Activated CD4-positive, alpha-beta T cell treated with anti-CD3 and anti-CD28 coated beads, Interleukin-2, amount 10 ng/mL, durations not matched to agents 24 days and 14 days (primary cell): ENCODE results near the gene SUN1. TPM values are rescaled to one million over a fixed set of nuclear protein-coding genes. Genes with fewer than 3 reads are reported as not detected.
A peak's percentile ranks its signal among the peaks of the same experiment; 100 is the strongest.

Experiments
- DNase-seq: peaks from one replicate; pipeline ENCODE4 v3.0.0; 2022
- H3K27ac Mint-ChIP-seq: one replicate; pipeline ENCODE4 v1.8.0; 2022; ENCODE audit warnings: mild to moderate bottlenecking, mixed read lengths
- H3K27me3 Mint-ChIP-seq: one replicate; pipeline ENCODE4 v1.8.0; 2022; ENCODE audit warnings: mixed read lengths
- H3K36me3 Mint-ChIP-seq: one replicate; pipeline ENCODE4 v1.8.0; 2022; ENCODE audit warnings: low read depth, mild to moderate bottlenecking, mixed read lengths
- H3K4me1 Mint-ChIP-seq: one replicate; pipeline ENCODE4 v1.8.0; 2021; ENCODE audit warnings: mixed read lengths
- H3K4me3 Mint-ChIP-seq: one replicate; pipeline ENCODE4 v1.8.0; 2022; ENCODE audit warnings: mild to moderate bottlenecking, moderate library complexity, mixed read lengths
- H3K9me3 Mint-ChIP-seq: one replicate; pipeline ENCODE4 v1.8.0; 2021; ENCODE audit warnings: mixed read lengths
- intact Hi-C: fragments of 100-400 bp; cut with micrococcal nuclease; formaldehyde crosslinking; loops from one replicate; pipeline ENCODE4 v1.15.1; 2023
- total RNA-seq: library from RNA; stranded (reverse); gene quantifications from 2 replicates; pipeline ENCODE4 v1.2.3, GENCODE V29; 2022

SUN1 gene
- total RNA-seq, 1 donor from 2014 or later, result 90.3 TPM

DNA sequence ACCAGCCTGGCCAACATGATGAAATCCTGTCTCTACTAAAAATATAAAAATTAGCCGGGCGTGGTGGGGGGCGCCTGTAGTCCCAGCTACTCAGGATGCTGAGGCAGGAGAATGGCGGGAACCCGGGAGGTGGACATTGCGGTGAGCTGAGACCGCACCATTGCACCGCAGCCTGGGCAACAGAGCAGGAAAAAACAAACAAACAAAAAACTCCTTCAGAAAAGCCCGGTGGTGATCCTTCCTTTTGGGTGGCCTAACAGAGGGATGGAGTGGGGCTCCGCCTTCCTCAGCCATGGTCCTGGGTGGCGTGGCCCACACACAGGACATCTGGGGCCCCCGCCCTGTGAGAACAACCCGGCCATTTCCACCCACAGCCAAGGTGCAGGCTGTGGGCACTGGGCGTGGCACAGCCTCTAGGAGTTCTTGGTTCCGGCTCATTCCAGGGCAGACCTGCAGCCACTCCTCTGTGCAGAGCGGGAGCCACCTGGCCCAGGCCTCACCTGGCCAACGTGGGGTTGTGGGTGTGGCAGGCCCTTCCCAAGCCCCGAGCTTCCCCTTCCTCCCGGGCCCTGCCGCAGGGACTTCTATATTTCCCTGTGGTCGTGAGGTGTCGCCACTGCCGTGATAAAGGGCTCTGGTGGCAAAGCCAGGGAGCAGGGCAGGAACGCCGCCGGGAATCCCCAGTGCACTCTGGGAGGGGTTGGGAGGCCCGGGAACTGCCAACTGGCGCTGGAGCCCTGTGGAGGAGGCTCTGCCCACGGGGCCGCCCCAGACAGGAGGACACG lies 81.7 kb downstream of the SUN1 start:
- H3K27me3 Mint-ChIP-seq, result no peaks in the 10 kb centered on the region
- no peak overlapping the region for H3K27ac Mint-ChIP-seq
- intact Hi-C loops, result no loop called here
- no peak overlapping the region for H3K4me3 Mint-ChIP-seq
- peaks cover 7% of the 10 kb centered on the region for H3K4me1 Mint-ChIP-seq
- H3K36me3 Mint-ChIP-seq, result peaks cover 4% of the 10 kb centered on the region
- DNase-seq, result no peak
- no peaks in the 10 kb centered on the region for H3K9me3 Mint-ChIP-seq

DNA sequence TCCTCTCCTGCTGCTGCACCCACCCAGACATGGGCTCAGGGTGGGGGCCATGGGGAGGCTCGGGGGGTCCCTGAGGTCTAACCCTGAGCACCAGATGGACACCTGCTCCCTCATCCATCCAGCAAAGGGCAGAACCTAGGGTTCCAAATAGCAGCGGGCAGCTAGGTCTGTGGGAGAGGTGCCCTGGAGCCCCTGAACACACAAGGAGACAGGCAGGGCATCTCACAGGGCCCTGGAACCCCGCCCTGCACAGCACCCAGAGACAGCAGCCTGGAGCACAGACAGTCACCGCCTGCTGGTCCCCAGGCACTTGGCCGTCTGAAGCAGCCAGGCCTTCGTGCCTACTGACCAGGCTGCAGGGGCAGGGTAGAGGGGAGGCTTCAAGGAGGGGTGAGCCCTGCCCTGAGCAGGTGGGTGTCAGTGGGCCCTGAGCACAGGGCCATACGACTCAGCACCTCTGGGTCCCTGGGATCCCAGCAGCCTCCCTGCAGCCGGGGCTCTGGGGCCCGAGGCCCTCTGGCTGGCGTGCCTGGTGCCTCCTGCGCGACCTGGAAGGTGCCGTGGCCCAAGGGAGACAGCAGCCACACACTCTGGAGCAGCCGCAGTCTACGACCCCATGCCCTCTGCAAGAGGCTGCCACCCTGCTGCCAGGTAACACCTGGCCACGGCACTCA lies 82.4 kb downstream of the SUN1 start:
- no peaks in the 10 kb centered on the region for H3K9me3 Mint-ChIP-seq
- peaks cover 10% of the 10 kb centered on the region for H3K4me1 Mint-ChIP-seq
- intact Hi-C loops, result no loop called here

DNA sequence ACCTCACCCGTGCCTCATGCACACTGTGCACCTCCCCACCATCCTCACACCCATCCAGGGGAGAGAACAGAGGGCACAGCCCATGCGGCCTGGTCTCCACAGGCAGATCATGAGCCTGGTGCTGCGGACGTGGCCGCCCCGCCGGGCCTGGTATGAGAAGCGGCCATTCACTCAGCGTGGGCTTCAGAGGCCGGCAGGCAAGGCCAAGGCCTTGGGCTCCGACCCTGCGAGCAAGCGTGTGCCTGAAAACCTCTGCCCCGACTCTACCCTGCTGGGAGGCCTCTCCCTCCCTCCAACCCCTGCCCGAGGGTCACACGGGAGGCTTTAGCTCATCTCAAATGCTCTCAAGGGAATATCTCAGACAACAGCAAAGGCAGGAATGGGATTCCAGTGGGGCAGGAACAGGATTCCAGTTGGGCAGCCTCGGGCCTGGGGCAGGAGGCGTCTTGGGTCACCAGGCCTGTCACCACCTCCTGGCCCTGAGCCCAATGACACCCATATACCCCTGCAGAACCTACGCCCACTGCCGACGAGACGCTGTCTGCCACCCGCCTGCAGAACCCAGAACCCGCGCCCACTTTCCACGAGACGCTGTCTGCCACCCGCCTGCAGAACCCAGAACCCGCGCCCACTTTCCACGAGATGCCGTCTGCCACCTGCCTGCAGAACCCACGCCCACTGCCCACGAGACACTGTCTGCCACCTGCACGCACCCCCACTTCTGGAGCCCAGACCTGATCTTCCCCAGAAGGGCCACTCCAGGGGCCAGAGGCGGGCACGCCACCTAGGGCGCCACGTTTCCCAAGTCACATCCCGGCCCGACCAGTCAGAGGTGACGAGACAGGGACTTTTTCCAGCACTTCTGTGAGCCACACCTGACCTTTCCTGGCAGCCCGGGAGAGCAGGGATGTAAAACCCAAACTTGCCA lies 83.3 kb downstream of the SUN1 start:
- H3K27me3 Mint-ChIP-seq, result no peaks in the 10 kb centered on the region
- intact Hi-C loops, result no loop called here

More for the DNA sequence above, 82.4 kb downstream of the SUN1 start:
- Mint-ChIP-seq H3K4me3 (no peak overlapping the region), H3K27ac (no peak overlapping the region), H3K36me3 (peaks cover 7% of the 10 kb centered on the region), H3K27me3 (no peaks in the 10 kb centered on the region)
- no peak for DNase-seq

DNA sequence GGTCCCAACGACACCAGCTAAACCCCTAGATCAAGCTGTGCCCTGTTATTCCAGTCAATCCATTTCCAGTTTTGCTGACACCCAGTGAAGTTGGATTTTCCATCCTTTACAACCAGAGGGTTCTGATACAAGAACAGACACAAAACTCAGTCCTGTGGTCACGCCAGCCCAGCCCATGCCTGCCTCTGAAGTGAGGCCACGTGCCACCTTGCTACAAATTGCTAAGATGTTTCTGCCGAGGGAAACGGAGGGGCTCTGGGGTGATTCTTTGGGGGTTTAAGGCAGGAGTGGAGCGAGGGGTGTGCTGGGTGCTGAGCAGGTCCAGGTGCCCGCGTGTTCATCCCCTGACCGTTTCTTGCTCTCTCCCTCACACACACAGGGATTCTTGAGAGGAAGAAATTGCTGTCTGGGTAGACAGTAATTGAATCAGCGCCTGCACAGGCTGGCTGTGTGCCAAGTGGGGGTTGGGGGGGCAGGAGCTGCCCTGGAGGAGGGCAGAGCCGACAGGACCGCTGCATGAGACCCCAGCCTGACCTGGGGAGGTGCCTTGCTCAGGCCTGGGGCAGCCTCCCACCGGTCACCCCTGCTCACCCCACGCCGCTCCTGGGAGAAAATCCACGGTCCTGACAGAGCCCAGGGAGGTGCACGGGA lies 84.1 kb downstream of the SUN1 start:
- Mint-ChIP-seq H3K36me3 (peaks cover 12% of the 10 kb centered on the region), H3K27ac (no peak overlapping the region)

More for the DNA sequence above, 83.3 kb downstream of the SUN1 start:
- no peak overlapping the region for H3K27ac Mint-ChIP-seq
- no peaks in the 10 kb centered on the region for H3K9me3 Mint-ChIP-seq
- H3K4me3 Mint-ChIP-seq, result no peak overlapping the region
- peaks cover 6% of the 10 kb centered on the region for H3K36me3 Mint-ChIP-seq
- H3K4me1 Mint-ChIP-seq, result peaks cover 5% of the 10 kb centered on the region
- DNase-seq, result no peak

DNA sequence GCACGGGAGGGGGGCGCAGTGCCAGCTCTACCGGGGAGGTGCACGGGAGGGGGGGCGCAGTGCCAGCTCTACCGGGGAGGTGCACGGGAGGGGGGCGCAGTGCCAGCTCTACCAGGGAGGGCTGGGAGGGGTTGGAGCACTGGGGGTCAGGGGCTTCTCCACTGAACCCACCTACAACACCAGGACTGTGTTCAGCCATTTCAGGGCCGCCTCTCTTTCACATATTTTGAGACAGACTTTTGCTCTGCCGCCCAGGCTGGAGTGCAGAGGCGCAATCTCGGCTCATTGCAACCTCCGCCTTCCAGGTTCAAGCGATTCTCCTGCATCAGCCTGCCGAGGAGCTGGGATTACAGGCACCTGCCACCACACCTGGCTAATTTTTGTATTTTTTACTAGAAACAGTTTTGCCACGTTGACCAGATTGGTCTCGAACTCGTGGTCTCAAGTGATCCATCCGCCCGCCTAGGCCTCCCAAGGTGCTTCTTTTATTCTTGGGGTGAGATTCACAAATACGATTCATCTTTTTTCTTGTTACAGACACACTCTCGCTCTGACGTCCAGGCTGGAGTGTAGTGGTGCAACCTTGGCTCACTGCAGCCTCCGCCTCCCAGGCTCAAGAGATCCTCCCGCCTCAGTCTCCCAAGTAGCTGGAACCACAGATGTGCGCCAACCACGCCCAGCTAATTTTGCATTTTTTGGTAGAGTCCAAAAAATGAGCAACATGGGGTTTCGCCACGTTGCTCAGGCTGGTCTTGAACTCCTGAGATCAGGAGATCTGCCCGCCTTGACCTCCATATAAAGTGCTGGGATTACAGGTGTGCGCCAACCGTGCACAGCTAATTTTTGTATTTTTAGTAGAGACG lies 85.2 kb downstream of the SUN1 start:
- no peak for DNase-seq
- H3K36me3 Mint-ChIP-seq, result peaks cover 12% of the 10 kb centered on the region
- H3K4me1 Mint-ChIP-seq, result peaks cover 16% of the 10 kb centered on the region
- intact Hi-C loops, result no loop called here
- H3K9me3 Mint-ChIP-seq, result no peaks in the 10 kb centered on the region
- H3K27me3 Mint-ChIP-seq, result no peaks in the 10 kb centered on the region
- H3K4me3 Mint-ChIP-seq, result no peak overlapping the region
- H3K27ac Mint-ChIP-seq, result no peak overlapping the region

More for the DNA sequence above, 84.1 kb downstream of the SUN1 start:
- H3K4me3 Mint-ChIP-seq, result no peak overlapping the region
- no peak for DNase-seq
- no peaks in the 10 kb centered on the region for H3K27me3 Mint-ChIP-seq
- intact Hi-C loops, result no loop called here
- H3K4me1 Mint-ChIP-seq, result peaks cover 13% of the 10 kb centered on the region
- H3K9me3 Mint-ChIP-seq, result no peaks in the 10 kb centered on the region

DNA sequence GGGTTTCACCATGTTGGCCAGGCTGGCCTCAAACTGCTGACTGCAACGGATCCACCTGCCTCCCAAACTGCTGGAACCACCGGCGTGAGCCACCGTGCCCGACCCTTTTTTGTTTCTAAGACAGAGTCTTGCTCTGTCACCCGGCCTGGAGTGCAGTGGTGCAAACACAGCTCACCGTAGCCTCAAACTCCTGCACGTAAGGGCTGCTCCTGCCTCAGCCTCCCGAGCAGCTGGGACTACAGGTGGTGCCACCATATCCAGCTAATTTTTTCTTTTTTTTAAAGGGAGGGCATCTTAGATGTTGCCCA lies 85.8 kb downstream of the SUN1 start:
- Mint-ChIP-seq H3K27ac (no peak overlapping the region), H3K36me3 (peaks cover 12% of the 10 kb centered on the region), H3K9me3 (no peaks in the 10 kb centered on the region), H3K4me1 (peaks cover 19% of the 10 kb centered on the region), H3K27me3 (no peaks in the 10 kb centered on the region), H3K4me3 (no peak overlapping the region)
- intact Hi-C loops, result no loop called here
- DNase-seq, result no peak

DNA sequence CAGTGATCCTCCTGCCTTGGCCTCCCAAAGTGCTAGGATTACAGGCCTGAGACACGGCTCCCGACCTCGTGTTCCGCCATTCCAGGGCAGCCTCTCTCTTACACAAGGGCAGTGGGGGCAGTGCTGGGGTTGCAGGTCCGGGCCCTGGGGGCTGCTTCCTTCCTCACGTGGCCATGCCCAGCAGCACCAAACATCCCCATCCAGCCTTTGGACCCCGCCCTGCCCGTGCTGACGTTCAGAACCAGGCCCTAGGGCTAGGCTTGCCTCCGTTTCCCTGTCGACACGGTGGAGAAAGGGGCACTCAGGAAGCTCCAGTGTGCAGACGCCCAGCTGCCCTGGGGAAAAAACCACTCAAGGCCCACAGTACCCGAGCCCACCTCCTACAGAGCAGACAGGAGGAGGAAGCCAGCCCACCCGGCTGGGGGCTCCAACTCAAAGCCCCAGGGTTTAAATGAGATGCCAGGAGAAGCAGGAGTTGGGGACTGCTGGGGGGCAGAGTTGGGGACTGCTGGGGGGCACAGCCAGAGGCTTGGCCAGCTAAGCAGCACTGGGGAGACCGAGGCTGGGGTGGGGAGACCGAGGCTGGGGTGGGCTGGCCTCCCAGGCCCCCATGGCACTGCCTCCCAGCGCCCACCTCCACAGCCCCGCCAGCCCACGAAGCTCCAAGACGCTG lies 86.3 kb downstream of the SUN1 start:
- no peak for DNase-seq
- H3K27ac Mint-ChIP-seq, result no peak overlapping the region
- H3K9me3 Mint-ChIP-seq, result no peaks in the 10 kb centered on the region
- peaks cover 14% of the 10 kb centered on the region for H3K36me3 Mint-ChIP-seq
- intact Hi-C loops, result no loop called here
- H3K4me1 Mint-ChIP-seq, result peaks cover 24% of the 10 kb centered on the region
- no peak overlapping the region for H3K4me3 Mint-ChIP-seq
- no peaks in the 10 kb centered on the region for H3K27me3 Mint-ChIP-seq

DNA sequence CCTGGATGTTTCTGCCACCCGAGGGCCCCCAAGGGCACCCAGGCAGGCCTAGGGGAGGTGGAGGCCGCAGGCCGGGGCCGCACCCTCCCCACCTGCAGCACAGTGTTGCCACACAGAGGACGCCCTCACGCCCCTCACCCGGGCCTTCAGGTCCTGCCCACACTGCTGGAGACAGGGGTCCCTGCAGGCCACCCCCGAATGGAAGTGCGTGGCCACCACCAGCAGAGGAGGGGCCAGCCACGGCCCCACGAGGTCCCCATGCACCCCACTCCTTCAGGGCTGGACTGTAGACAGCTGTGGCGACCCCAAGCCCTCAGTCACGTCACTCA lies 86.8 kb downstream of the SUN1 start:
- Mint-ChIP-seq H3K4me3 (peak overlapping the region; percentile 52), H3K36me3 (peaks cover 14% of the 10 kb centered on the region), H3K27me3 (no peaks in the 10 kb centered on the region), H3K27ac (peak overlapping the region; percentile 85), H3K4me1 (peaks cover 24% of the 10 kb centered on the region), H3K9me3 (no peaks in the 10 kb centered on the region)
- DNase-seq, result peak; percentile 52
- intact Hi-C loops, result no loop called here

DNA sequence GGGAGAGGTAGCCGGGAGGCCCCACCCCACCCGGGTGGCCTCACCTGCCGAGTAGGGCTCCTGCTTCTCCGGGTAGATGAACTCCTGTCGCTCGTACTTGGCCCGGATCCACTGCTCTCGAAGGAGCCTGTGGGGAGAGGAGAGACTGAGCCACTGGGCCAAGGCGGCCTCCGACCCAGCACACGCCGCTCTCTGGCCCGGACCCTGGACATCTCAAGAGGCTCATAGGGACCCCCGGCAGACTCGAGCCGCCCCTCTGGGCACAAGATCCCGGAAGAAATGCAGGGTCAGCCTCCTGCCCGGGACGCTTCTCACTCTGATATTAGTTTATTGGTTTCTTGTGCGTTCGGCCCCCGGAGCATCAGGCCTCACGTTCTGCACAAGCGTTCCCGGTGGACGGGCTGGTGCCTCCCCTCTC lies 87.7 kb downstream of the SUN1 start:
- no peak overlapping the region for H3K27ac Mint-ChIP-seq
- no peaks in the 10 kb centered on the region for H3K27me3 Mint-ChIP-seq
- intact Hi-C loops, result loop anchor here (5.0 kb wide), 4 partner anchors 37 to 318 kb away; partner anchors contain the start of genes GPR146 and SUN1
- no peak overlapping the region for H3K4me3 Mint-ChIP-seq
- no peaks in the 10 kb centered on the region for H3K9me3 Mint-ChIP-seq
- DNase-seq, result peak; percentile 48
- H3K36me3 Mint-ChIP-seq, result peaks cover 17% of the 10 kb centered on the region
- peaks cover 28% of the 10 kb centered on the region for H3K4me1 Mint-ChIP-seq

DNA sequence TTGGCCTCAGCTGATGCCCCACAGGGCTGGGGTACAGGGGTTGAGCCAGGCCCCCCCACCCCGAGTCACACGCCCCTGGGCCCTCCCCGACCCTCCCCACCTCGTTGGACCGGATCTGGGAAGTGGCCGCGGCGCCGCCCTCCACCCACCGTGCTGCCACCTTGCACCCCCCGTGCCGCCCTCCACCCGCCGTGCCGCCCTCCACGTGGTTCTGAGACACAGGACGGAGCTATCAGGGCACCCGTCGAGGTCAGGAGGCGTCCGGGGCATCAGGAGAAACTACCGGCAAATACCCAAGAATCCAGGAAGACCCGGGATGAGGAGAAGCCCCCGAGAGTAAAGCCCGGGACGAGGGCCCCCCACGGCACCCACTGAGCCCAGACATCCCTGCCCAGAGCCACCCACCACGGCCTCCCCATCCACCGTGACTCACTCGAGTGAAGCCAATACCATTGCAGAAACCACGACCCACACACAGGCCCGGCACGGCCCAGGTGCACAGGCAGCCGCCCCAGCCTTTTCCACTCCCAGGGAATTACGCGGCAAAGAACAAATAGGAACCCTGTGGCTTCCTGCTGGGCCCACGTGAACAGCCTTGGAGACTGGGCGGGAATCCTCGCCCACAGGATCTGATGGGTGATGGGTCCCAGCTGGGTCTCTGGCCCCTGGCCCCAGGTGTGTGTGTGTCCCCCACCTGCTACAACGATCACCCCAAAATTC lies 88.2 kb downstream of the SUN1 start:
- intact Hi-C loops, result loop anchor here (5.0 kb wide), 4 partner anchors 37 to 318 kb away; partner anchors contain the start of genes GPR146 and SUN1
- peak overlapping the region; percentile 78 for H3K27ac Mint-ChIP-seq
- DNase-seq, result peak; percentile 63

DNA sequence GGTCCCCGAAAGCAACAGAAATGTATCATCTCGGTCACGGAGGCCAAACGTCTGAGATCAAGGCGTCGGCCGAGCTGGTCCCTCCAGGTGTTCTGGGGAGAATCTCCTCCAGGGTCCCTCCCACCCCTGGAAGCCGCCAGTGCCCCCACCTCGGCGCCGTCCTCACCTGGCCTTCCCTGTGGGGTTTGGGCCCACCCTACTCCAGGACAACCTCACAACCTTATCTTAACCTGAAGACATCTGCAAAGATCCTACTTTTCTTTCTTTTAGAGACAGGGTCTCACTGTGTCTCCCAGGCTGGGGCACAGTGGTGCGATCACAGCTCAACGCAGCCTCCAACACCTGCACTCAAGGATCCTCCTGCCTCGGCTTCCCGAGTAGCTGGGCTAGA lies 88.8 kb downstream of the SUN1 start:
- H3K27ac Mint-ChIP-seq, result peak overlapping the region; percentile 78
- H3K36me3 Mint-ChIP-seq, result peaks cover 17% of the 10 kb centered on the region
- peaks cover 29% of the 10 kb centered on the region for H3K4me1 Mint-ChIP-seq
- no peak for DNase-seq
- H3K9me3 Mint-ChIP-seq, result no peaks in the 10 kb centered on the region
- H3K27me3 Mint-ChIP-seq, result no peaks in the 10 kb centered on the region
- intact Hi-C loops, result loop anchor here (5.0 kb wide), 4 partner anchors 36 to 319 kb away; partner anchors contain the start of genes GPR146 and SUN1
- peak overlapping the region; percentile 43 for H3K4me3 Mint-ChIP-seq

More for the DNA sequence above, 88.2 kb downstream of the SUN1 start:
- Mint-ChIP-seq H3K4me1 (peaks cover 29% of the 10 kb centered on the region), H3K27me3 (no peaks in the 10 kb centered on the region), H3K36me3 (peaks cover 17% of the 10 kb centered on the region), H3K9me3 (no peaks in the 10 kb centered on the region), H3K4me3 (peak overlapping the region; percentile 43)
